GM18907 (cell line): Measurements from ENCODE around the gene DGLUCY.
"Not testable (repeated sequence)": the region's sequence is repeated elsewhere in the genome, so short reads cannot be mapped to it uniquely, and the experiment has no call there.

Experiments
- ATAC-seq: cut with Tn5 transposase; IDR thresholded peaks from one replicate; pipeline ENCODE4 v1.9.1; 2021; ENCODE audit warnings: mild to moderate bottlenecking, moderate library complexity; ENCODE audit not compliant: unreplicated experiment

DGLUCY gene

DNA sequence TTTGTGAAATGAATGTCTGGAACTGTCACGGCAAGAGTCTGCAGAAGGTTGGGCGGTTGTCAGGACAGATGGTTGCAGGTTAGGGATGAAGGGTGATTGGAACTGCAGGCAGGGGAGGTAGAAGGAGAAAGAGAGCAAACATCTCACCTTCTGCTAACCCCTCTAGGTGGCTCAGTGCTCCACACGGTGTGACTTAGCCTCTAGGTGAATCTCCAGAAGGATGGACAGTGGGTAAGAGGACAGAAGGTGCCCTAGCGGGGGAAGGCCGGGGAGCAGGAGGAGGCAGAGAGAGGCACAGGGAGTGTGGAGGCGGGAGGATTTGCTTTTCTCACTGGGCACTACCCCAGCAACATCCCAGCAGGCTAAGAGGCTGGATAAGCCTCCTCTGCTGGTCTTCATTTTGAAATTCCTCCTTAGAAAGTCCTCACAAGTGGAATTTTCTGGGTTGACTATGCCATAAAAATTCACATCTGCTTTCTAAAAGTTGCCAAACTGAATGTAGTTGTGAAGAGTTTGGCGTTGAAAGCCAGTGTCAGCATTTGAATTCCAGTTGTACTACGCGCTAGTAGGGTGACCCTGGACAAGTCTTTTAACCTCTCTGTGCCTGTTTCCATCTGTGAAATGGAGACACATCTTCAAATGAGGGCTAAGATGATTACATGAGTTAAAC lies 141.3 kb downstream of the DGLUCY start:
- no peak for ATAC-seq

DNA sequence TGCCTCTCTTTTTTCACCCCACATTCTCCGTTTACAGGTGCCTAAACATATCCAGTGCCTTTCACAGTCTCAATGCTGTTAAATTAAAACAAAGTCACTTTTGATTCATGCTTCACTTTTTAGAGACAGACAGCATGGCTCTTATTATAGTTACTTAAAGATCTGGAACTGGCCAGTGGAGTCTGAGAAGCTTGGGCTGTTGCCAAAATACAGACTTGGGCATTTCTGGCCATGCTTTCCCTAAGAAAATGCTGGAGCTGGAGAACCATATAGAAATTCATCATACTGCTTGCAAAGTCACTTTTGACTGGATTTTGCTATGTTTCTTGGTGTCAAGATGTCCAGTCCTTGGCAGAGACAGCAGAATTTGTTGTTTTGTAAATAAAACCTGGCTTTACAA lies 142.8 kb downstream of the DGLUCY start:
- no peak for ATAC-seq

DNA sequence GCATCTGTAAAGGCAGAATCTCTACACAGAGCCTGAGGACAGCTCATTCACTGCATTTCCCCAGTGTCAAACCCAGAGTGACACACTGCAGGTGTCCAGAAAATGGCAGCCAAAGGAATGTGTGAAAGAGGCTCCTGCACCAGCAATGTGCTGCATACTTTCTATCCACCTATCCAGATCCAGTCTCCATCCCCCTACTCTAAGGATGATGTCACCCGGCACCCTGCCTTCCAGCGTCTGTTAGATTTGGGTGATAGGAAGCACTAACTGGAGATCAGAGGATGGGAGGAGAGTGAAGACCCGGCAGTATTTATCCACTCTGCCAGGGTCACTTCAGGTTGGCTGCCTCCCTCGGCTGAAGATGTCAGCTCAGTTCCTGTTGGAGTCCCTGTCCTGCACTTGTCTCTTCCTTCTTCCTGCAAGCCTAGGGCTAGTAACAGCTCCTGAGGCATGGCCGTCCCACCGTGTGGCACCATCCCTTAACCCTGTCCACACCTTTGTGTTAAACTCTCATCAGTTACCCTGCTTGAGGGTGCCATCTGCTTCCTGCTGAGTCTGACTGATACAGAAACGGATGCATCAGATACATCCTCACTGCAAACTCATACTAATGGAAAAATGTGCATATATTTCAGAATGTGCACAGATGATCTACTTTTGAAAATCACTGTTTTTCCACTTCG lies 143.6 kb downstream of the DGLUCY start:
- ATAC-seq: no peak

DNA sequence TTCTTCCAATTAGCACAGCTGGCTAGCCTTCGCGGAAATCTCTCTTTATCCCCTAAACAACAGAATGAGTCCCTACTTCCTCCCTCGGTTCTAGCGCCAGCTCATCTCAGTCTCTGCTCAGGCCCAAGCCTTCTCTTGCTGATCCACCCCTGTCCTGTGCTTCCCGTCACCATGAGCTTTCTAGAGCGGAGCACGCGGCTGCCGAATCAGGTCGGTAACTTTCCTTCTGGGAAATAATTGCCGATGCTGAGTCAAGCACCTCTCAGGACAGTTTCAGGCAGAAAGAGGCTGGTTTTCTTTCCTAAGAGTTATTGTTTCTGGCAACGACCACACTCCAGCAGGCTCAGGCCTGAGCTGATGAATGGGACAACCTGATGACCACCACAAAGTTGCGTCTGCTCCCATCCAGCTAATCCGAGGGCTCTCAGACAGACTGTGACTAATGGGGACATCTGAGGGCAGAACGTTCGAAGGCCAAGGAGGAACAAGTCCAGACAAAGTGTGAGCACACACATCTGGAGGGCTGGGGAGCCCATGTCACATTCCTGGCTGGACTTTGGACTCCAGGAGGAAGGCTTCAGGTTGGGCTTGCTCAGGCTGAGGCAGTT lies 144.2 kb downstream of the DGLUCY start:
- ATAC-seq: no peak

DNA sequence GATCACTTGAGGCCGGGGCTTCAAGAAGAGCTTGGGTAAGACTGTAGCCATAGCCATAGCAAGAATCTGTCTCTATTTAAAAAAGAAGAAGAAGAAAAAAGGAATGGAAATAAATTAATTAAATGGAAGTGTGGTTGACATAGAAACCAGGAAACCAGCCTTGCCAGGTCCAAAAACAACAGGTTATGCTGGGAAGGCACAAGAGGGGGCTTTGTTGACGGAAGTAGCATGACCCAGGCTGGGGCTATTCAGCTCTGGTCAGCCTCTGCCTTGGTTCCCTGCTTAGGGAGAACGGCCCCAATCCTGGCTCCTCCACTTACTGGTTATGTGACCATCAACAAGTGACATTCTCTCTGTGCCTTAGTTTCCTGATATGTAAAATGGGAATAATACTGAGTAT lies 145.0 kb downstream of the DGLUCY start:
- no peak for ATAC-seq

DNA sequence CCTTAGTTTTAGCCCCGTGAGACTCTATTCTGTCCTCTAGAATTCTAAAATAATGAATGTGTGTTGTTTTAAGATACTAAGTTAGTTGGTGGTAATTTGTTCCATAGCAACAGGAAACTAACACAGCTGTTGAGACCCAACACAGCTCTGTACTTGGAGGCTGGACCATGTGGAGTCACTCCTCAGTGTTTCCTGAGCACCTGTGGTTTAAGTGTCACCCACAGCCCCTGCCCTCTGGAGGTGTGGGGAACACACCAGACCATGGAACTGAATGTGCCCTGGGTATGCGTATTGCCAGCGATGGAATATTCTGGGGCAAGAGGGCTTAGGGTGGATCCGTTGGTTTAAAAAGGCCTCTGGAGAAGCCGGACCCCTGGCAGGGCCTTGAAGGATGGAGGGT lies 147.2 kb downstream of the DGLUCY start:
- ATAC-seq: no peak

DNA sequence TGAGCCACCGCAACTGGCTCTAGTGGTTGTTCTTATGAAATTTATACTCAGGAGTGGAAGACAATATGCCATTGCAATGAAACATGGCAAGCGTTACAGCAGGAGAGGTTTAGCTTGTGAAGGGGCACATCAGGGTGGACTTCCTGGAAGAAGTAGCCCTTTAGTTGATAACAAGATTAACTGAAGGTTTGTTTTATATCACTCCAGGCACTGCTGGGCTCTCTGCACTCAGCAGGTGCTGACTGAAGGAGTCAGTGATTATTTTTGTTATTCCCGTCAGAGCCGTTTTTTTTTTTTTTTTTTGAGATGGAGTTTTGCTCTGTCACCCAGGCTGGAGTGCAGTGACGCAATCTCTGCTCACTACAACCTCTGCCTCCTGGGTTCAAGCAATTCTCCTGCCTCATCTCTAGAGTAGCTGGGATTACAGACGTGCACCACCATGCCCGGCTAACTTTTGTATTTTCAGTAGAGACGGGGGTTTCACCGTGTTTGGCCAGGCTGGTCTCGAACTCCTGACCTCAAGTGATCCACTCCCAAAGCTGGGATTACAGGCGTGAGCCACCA lies 148.2 kb downstream of the DGLUCY start:
- ATAC-seq: no peak

DNA sequence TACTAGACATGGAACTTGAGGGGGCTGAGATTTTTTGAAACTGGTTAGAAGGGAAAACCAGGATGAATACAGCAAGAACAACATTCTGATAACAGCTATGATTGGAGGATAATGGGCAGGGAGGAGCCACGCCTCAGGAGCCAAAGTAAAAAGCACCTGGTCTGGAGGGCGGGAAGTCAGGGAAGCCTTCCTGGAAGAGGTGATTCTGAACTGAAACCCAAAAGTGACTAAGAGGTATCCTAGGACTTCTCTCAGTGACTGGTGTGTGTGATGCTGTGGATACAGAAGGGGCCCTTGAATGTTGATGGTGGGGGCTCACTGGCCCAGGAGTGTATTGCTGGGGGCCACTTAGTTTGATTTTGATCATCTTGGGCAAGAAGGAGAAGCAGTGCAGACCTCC lies 149.5 kb downstream of the DGLUCY start:
- ATAC-seq: no peak

DNA sequence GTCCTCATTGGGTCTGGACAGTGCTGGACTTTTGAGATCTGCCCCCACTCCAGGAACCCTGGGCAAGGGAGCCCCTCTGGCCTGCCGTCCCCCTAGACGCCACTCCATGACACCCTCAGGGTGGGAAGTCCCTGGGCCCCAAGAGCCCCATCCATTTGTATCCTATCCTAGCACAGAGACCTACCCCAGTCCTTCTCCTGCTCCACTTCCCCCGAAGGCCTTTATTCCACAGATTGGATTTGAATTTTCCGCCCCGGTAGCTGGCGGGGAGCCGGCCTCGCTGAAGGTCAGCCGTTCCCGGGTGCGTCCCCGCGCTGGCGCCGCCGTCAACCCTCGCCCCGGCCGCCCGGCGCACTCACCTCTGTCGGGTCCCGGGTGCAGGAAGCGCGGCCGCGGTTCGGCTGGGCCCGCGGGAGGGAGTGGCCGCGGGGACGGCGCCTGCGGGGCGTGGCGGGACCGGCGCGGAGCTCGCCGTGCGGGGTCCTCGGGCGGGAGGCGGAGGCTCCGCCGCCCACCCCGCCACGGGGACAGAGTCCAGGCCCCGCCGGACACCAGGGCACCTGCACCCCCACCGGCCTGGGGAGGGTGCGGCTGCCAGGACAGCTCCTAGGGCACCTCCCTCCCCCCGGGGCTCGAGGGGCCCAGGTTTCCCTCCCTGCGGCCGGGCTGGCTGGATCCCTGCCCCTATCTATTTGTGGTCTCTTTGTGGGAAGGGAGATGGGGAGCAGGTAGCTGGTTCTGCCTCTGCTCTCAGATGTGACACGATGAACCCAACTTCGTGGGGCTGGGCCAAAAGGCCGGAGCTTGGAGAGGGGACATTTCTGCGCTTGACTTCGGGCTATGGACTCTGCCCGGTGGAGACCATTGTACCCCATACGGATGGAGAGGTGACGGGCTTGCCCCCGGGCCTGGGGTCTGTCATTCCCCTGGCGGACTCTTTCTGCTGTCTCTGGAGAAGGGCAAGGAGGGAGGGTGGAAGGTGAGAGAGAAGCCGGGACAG lies 150.6 kb downstream of the DGLUCY start:
- no peak for ATAC-seq

DNA sequence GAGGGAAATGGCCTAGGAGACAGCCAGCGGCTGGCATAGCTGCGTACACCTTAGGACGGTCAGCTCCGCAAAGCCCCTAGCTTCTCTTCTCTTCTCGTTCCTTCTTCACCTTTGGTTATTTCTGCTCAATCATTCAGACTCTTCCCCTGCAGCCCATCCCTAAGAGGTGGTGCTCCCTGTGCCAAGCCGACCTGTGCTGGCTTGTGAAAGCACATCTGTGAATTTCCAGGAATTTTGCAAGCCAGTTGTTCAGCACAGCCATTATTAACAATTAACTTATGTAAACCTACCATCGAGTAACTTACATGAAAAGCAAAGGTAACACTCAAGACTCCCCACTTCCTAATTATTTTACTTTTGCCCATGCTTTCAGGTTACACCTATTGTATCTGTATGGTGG lies 151.5 kb downstream of the DGLUCY start:
- no peak for ATAC-seq

DNA sequence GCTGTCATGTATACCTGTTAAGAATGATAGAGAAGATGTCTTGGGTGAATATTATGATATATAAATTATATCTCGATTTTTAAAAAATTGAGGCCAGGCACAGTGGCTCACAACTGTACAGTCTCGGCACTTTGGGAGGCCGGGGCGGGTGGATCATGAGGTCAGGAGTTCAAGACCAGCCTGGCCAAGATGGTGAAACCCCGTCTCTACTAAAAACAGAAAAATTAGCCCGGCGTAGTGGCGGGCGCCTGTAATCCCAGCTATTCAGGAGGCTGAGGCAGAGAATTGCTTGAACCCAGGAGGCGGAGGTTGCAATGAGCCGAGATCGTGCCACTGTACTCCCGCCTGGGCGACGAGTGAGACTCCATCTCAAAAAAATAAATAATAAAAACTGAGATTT lies 152.4 kb downstream of the DGLUCY start:
- ATAC-seq: not testable (repeated sequence)

DNA sequence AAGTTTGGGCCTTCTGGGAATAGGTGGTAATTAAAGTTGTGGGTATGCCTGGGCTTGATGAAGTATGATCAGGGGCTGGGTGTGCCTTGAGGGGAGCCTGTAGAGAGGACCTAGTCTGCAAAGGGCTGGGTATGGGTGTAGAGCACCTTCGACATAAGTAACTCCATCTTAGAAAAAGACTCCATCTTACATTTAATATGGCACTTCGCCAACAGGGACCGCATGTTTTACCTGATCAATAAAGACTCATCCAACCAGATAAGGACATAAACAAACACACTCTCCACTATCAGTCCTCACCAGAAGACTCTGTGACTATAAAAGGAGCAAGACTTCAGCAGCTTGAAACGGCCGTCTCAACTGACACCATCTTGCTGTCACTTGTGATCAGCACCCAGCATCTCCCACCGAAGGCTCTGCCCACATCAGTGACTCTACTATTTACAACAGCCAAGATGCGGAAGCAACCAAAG lies 154.1 kb downstream of the DGLUCY start:
- ATAC-seq: no peak

DNA sequence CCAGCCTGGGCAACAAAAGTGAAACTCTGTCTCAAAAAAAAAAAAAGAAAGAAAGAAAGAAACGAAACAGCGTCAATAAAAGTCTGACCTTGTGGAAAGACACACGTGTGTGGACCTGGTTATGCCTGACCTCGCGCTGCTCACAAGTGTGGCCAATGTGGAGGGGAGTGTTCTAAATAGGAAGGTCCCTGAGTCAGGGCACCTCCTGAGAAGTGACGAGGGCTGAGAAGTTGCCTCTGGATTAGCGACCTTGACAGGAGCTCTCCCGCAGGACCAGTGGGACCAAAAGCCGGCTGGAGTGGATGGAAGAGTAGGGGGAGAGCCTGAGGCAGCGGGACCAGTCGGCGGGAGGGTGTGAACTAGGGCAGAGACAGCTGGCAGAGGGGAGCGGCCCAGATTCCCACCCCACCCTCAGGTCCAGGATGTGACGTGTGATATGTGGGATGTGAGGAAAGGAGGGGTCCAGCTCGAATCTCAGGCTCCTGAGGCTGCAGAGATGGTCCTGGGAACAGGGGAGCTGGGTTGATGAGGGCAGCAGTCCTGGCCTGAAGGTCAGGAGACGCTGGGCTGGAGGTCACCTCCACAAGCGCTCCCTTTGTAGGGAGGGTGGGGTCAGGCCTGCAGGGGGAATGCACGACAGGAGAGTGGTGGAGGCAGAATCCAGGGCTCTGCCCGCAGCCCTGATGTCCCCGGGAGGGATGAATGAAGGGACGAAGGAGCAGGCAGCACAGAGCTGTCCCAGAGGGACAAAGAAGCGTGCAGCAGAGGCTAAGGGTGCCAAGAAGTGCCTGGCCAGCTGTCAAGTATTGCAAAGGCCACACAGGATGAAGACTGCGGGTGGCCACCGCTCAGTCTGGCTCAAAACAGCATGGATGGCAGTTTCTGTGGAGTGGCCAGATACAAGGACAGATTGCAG lies 155.5 kb downstream of the DGLUCY start:
- no peak for ATAC-seq

DNA sequence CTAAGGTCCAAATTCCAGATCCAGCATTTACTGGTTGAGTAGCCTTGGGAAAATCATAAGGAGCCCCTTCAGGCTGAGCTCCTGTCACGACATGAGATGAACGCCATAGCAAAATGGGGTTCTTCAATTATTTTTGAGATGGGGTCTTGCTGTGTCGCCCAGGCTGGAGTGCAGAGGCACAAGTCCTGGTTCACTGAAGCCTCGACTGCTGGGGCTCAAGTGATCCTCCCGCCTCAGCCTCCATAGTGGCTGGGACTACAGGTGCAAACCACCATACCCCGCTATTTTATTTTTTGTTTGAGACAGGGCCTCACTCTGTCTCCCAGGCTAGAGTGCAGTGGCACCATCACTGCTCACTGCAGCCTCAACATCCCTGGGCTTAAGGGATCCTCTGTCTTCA lies 156.3 kb downstream of the DGLUCY start:
- no peak for ATAC-seq

DNA sequence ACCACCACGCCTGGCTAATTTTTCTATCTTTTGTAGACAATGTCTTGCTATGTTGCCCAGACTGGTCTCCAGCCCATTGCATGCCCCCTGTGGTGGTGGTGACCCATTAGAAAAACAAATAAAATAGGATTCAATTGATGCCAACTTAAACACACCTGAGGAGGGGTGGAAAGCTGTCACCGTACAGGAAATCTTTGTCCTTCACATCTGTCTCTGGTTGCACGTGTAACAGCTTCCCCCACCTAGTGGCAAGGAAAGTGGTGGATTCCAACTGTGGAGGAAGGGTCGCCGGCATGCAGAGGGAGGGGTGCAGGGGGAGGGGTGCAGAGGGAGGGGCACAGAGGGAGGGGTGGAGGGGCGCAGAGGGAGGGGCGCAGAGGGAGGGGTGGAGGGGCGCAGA lies 156.7 kb downstream of the DGLUCY start:
- no peak for ATAC-seq

DNA sequence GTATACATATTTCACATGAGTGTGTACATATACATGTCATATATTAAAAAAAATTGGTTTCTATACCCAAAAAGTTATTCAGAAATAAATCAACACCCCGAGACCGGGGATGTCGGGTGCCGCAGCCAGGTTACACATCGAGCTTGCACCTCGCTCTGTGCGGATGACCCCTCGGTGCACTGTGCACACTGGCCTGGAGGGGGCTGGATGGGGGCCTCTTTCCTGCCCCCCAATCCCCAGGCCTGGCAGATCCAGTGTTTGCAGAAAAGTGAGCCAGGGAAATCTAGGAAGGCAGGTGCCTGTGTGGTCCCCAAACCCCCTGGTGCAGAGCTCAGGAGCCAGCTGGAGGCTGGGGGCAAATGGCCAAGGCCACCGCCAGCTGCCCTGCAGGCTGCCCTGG lies 157.8 kb downstream of the DGLUCY start:
- no peak for ATAC-seq

DNA sequence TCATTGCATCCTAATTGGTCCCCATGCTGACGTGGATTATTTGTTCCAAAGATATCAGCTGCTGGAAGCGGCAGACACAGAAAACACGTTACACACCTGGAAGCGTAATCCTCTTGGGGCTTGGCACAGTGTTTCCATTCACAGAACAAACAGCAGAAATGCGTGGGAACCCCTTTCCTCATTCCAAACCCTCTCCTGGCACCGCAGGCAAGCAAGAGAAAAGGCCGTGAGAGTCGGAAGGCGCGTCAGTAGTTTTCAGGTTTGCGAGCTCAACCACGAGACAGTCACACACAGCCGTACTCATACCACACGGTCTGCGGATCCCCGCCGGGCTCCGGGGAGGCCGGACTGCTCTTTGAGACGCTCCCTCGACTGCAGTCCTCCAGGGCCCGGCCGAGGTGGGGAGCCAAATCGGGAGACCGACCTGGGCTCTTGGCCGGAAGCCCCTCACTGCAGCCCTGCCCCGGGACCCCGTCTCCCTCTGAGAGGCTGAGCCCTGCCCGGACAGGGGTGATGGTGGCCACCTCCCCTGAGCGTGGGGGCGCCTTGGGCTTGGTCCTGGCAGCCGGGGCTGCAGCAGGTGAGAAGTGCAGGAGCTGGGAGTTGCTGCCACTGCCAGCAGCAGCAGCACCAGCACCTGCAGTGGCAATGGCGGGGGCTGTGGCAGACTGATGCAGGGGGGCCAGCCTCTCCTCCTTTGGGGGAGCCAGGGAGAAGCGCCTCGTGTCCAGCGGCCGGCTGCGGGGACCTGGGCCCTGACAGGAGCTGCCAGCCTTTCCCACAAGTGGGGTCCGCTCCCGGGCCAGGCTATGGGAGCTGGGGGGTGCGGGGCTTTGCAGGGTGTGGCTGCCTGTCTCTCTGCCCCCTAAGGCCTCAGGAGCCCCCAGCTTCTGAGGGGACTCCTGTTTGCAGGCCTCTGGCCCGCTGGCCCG lies 158.7 kb downstream of the DGLUCY start:
- ATAC-seq: no peak

DNA sequence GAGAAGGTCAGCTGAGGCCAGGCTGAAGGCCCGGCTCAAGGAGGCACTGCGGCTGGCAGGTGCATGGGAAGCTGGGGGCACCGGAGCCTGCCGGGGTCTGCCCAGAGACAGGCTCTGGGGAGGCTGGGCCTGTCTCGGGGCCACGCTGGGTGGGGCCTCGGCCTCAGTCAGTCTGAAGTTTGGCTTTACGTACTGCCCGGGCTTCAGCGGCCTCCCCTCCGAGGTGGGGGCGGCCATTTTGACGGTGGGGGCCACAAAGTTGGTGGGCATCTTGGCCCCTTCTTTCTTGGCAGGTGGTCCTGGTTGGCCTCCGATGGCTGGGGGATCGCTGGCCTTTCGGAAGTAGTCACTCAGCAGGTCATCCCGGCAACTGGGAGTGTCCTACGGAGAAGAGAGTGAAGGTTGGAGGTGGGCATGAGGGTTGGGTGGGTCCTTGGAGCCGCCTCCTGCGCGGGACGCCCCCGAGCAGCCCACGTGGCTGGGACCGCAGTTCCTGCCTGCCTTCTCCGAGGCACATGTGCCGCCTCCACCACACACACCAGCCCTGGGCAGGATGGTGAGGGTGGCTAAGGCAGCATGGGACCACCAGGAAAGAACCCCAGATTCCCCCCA lies 159.5 kb downstream of the DGLUCY start:
- ATAC-seq: no peak
